Cortex of kidney (tissue), 1 donor: ENCODE results near the gene TAF8.
"Not testable (repeated sequence)": the region's sequence is repeated elsewhere in the genome, so short reads cannot be mapped to it uniquely, and the experiment has no call there.

Experiments used
- DNase-seq: peaks from one replicate; lab custom pipeline; 2025; lab: John Stamatoyannopoulos, UW

The TAF8 gene

DNA sequence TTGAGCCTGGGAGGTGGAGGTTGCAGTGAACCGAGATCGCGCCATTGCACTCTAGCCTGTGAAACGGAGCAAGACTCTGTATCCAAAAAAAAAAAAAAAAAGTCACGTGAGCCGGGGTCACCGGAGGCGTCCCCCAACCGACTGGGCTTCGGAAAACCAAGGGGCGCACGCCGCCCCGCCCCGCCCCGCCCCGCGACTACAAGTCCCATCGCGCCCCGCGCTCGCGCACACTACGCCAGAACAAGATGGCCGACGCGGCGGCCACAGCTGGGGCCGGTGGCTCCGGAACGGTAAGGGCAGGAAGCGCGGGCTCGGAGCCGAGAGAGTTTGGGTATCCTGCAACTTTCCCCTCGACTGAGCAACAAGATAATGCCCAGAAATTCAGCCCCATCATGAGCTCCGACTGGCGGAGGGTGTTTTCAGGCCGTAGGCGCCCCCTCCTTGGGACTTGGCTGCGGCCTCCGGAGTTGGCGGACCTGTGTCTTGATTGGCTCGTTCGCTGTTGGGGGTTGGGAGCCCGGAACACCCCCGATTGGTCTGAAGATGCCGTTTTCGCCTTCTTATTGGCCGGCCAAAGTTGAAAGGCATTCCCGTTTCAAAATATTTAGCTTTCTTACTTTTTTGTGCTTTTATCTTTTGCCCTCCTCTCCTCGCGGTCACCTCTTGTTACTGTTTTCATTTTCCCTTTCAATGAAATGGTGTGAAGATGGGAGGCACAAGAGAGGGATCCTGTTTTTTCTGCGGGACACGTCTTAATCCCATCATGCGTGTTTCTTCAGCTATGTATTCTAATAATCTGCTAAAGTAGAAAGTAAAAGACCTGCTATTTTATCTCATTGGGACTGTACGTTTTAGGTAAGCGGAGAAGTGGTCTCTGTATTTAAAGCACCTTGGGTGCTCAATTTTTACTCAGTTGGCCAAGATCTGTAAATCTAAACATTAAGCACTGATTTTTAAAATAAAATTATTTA is at the start of gene TAF8:
TAF8 (plus strand) TSS at position 228 of the 971 bp plus-strand sequence; CDS start at position 246, 18 bp downstream.
- DNase-seq = no peak

- DNase-seq = no peak
Observed at GRCh38 chr6:42001506-42001905, 48.8 kb upstream of the TAF8 start.

- DNase-seq = not testable (repeated sequence)
Observed at GRCh38 chr6:42003658-42004057, 46.7 kb upstream of the TAF8 start.

DNA sequence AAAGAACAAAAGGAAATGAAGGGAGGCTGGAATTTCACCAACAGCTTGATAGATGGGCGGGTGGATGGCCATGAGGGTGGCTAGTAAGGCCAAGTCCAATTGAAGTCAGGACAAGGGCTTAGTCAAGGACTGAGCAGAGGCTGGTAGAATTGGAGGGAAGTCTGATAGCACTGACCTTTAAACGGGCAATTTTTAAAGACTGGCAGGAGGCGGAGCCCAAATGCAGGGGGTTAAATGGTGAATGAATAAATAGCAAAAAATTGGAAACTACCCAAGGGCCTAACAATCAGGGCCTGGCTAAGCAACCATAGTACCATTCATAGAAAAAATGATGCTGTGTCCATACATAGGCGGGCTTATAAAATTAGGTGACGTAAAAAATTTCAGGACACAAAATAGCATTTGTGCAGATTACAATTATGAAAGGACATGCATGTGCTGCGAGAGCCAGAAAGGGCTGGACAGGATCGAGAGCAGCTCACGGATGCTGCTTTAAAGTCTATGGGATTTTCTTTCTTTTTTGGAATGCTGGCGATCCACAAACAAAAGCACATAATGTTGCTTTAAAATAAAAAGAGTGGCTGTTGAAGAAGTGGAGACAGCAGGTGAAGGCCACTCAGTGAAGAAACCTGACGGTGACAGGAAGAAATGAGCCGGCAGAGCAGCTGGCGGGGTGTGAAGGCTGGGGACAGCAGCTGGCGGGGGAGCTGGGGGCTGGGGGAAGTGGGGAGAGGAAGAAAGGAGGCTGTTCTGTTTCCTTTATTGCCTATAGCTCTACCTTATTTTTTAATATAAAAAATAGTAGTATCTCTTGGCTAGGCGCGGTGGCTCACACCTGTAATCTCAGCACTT is 42.8 kb upstream of the TAF8 start:
- no peak for DNase-seq

GRCh38 chr6:42008138-42008528 is 42.2 kb upstream of the TAF8 start:
- not testable (repeated sequence) for DNase-seq

- DNase-seq = no peak
Observed at GRCh38 chr6:42009844-42010184, 40.5 kb upstream of the TAF8 start.

GRCh38 chr6:42010185-42010891 is 40.0 kb upstream of the TAF8 start:
- DNase-seq = no peak

DNA sequence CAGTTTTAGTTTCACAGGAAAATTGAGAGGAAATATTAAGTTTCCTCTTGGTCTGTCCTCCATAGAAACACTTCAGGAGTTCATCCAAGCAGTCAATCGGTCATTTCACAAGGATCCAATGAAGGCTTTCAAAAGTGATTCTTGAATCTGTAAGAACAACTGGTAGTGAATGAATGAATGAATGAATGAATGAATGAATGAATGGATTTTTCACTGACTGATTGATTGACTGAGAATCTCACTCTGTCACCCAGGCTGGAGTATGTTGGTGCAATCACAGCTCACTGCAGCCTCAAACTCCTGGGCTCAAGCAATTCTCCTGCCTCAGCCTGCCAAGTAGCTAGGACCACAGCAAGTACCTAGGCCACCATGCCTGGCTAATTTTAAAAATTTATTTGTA is 39.4 kb upstream of the TAF8 start:
- DNase-seq = no peak

DNA sequence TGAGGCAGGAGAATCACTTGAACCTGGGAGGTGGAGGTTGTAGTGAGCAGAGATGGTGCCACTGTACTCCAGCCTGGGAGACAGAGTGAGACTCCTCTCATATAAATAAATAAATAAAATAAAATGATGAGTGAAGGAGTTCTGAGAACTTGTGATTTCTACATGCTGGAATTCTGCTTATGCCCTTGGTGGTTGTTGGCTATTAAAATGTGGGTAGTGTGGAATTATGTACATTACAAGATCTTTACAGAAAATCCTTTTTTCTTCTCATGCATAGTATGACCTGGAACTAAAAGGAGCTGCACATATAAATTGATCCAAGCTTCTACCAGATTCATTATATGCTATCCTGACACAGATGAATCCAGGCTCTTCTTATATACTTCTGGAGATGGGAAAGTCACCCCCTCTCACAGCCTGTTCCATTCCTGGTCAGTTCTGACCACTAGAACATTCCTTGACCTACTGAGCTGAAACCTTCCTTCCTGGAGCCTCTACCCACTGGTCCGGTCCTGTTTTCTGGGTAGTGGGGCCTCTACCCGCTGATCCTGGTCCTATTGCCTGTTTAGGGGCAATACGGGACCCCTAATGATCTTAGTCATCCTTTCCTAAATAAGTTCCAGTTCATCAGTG is 37.7 kb upstream of the TAF8 start:
- DNase-seq = no peak

- no peak for DNase-seq
Observed at GRCh38 chr6:42013134-42013516, 37.2 kb upstream of the TAF8 start.

GRCh38 chr6:42017021-42017643 is 33.2 kb upstream of the TAF8 start:
- DNase-seq = no peak

DNA sequence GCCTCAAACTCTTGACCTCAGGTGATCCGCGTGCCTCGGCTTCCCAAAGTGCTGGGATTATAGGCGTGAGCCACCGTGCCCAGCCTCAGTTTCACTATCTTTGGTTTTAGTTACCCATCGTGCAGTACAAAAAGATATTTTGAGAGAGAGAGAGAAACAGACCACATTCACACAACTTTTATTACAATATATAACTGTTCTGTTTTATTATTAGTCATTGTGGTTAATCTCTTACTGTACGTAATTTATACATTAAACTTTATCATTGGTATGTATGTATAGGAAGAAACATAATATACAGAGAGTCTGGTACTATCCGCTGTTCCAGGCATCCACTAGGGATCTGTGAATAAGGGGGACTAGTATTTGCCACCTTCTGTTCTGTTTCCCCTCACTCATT is 29.4 kb upstream of the TAF8 start:
- no peak for DNase-seq

DNA sequence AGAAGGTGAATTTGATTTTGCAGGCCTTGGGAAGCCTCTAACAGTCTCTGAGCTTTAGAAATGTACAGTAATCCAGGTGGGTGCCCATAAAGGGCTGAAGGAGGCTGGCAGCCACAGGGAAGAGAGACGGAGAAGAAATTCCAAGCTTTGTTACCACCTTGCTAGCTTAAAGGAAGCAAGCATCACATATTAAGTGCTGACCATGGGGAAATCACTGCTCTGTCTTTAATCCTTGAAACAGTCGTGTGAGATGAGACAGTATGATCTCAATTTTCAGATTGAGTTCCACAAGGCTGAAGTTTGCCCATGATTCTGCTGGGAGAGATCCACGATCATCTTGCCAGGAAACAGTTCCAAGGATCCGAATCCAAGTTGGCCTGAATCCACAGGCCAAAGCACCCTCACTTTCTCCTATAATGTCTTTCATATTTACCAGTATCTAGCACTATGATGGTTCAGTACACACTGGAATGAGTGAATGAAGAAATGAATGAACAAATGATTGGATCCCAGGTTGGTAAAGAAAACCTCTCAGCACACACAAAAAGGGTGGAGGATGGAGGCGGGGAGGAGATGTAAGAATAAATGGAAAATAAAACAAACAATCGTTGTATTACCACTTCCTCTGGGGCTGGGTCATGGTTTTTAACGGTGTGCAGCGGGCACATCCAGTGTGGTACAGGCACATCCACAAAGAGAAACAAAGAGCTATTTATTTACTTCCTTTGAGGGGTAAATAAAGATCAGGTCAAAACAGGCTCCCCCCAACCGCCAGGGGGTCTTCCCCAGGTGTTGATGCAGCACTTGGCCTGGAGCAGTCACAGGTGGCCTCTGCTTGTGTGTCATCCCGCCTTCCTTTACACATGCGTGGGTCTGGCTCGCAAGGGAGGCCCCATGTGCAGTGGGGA is 28.2 kb upstream of the TAF8 start:
- DNase-seq = no peak

GRCh38 chr6:42022755-42023384 is 27.5 kb upstream of the TAF8 start:
- DNase-seq = no peak

DNA sequence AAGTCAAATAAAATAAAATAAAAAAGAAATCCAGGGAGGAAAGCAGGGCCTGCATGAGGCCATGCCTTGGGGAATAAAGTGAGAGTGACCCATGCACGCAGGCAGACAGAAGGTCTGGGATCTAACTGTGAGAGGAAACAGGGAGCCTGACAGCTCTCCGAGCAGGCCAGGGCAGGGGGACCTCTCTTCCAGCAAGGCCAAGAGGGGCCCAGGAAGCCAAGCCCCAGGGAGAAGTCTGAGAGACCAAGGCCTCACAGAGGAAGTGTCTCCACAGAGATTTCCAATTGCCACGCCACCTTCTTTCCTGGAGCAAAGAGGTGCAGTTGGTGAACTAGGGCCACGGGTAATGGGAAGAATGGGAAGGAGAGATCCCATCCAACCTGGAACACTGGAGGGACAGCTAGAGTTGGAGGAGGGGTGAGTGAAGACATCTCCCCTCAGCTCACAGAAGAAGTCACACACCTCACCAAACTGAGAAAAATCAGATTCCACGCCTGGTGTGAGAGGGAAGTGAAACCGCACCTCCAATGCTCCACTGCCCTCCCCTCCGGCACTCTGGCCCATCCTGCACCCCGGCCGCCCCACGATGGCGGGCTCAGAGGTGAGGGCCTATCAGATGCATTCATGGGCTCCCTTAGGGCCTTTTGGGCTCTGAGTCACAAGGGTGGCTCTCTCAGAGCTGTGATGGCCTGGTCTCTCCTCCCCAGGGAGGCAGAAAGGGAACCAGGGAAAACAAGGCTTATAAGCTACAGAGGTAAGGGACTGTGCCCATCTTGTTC is 25.1 kb upstream of the TAF8 start:
- no peak for DNase-seq

- DNase-seq = no peak
Observed at GRCh38 chr6:42025845-42026243, 24.5 kb upstream of the TAF8 start.

DNA sequence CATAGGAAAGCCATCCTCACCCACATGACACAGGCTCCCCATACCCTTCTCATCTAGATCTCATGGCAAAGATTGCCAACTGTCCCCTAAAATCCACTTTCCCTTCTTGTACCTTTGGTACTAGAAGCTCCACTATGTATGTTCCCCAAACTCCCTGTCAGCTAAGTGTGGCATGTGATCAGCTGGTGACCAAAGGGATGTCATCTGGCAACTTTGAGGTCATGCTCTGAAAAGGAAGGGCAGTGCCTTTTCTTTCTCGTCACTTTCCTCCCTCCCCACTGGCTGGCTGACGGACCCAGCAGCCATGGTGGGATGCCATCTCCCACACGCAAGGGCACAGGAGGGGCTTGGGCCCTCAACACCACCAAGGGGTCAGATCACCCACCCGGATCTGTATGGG is 23.8 kb upstream of the TAF8 start:
- no peak for DNase-seq

DNA sequence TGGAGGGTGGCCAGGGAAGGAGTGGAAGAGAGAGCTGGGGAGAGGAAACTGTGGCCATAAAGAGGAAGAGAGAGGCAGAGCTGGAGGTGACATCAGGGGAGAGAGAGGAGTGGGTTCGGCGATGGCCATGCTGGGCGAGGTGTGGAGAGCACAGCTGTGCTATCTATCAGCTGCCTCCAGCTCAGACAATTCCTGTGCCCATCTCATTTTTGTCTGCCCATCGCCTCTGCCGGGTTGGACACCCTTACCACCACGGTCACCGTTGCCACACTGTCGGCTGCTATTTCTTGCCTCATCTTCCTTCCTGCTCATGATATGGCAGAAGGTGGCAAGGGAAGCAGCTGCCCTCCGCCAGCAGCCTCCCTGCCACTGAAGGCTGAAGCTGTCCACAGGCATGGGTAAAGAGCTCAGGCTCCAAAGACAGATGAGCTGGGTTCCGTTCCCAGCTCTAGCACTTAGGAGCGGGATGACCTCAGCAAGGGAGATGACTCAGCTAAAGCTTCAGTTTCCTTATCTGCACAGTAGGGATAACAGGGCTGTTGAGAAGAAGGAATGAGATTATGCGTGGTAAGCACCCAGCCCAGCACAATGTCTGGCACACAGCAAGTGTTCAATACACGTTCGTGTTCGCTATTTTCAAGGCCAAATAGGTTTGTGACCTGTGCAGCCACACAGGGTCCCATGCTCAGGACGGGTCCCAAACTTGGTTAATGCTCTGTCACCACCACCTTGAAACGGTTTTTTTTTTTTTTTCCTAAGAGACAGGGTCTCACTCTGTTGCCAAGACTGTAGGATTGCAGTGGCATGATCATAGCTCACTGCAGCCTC is 21.9 kb upstream of the TAF8 start:
- no peak for DNase-seq
